SK-N-SH (cell line): ENCODE results near the gene ABCF3.

ENCODE experiments used
- ELF1 ChIP-seq: IDR thresholded peaks from 2 replicates; pipeline ENCODE4 v1.4.0; 2012
- FOSL2 ChIP-seq: IDR thresholded peaks from 2 replicates; pipeline ENCODE4 v1.4.0; 2012; ENCODE audit warnings: low read depth, mild to moderate bottlenecking, moderate library complexity, borderline replicate concordance
- JUND ChIP-seq: IDR thresholded peaks from 2 replicates; pipeline ENCODE4 v1.4.0; 2012
- NFIC ChIP-seq: IDR thresholded peaks from 2 replicates; pipeline ENCODE4 v1.4.0; 2012; ENCODE audit warnings: borderline replicate concordance
- POLR2AphosphoS5 ChIP-seq: IDR thresholded peaks from 2 replicates; pipeline ENCODE4 v1.6.1; 2012; ENCODE audit warnings: low read depth, low read length
- RFX5 ChIP-seq: IDR thresholded peaks from 2 replicates; pipeline ENCODE4 v1.6.1; 2012; ENCODE audit warnings: mild to moderate bottlenecking, improper control_type of control experiment, low read length
- SIN3A ChIP-seq: IDR thresholded peaks from 2 replicates; pipeline ENCODE4 v1.6.1; 2012; ENCODE audit warnings: low read depth, mild to moderate bottlenecking, low read length, moderate library complexity, borderline replicate concordance
- SMC3 ChIP-seq: IDR thresholded peaks from 2 replicates; pipeline ENCODE4 v1.6.1; 2012; ENCODE audit warnings: low read depth, low read length, improper control_type of control experiment
- TAF1 ChIP-seq: IDR thresholded peaks from 2 replicates; pipeline ENCODE4 v1.6.1; 2012; ENCODE audit warnings: low read depth, mild to moderate bottlenecking, low read length, moderate library complexity, borderline replicate concordance
- USF2 ChIP-seq: fragments of 150-350 bp; IDR thresholded peaks from 2 replicates; pipeline ENCODE4 v1.6.1; 2017; ENCODE audit warnings: antibody characterized with exemption, low read length, low read depth, borderline replicate concordance
- TF ChIP-seq, protein P1 (sequence below): fragments of 200-600 bp; sonication (generic); IDR thresholded peaks from 2 replicates; pipeline ENCODE4 v1.6.1; 2017; ENCODE audit warnings: antibody characterized with exemption, mild to moderate bottlenecking, moderate library complexity

DNA sequence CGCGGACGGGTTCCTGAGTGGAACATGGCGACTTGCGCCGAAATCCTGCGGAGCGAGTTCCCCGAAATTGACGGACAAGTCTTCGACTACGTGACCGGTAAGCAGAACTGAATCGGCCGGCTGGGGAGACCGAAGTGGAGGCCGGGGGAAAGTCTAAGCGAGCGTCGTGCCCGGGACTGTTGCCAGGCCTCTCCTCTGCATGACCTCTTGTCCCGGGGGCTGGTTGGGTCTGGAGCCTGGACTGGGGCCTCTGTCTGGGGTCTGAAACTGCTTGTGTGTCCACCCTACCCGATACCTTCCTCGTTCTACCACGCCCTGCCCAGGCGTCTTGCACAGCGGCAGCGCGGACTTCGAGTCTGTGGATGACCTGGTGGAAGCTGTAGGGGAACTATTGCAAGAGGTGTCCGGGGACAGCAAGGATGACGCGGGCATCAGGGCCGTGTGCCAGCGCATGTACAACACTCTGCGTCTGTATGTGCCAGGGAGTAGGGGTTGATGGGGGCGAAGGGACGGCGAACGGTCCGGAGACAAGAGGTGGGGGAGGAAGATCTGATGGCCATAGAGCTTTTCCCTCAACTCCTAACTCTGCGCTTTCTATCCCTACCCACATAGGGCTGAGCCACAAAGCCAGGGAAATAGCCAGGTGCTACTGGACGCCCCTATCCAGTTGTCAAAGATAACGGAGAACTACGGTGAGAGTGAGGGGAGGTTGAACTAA is at the start of gene ABCF3:
- TF ChIP-seq FOSL2 (no peak), RFX5 (no peak), JUND (no peak), SMC3 (0 out of 2 replicates have a peak, but pooled peaks have one; percentile 0), POLR2AphosphoS5 (peak; percentile 39; the same call in 1 of the 2 replicates), ELF1 (no peak), NFIC (no peak), TAF1 (peak; percentile 79), USF2 (no peak), SIN3A (no peak)
- TF ChIP-seq, protein P1, sequence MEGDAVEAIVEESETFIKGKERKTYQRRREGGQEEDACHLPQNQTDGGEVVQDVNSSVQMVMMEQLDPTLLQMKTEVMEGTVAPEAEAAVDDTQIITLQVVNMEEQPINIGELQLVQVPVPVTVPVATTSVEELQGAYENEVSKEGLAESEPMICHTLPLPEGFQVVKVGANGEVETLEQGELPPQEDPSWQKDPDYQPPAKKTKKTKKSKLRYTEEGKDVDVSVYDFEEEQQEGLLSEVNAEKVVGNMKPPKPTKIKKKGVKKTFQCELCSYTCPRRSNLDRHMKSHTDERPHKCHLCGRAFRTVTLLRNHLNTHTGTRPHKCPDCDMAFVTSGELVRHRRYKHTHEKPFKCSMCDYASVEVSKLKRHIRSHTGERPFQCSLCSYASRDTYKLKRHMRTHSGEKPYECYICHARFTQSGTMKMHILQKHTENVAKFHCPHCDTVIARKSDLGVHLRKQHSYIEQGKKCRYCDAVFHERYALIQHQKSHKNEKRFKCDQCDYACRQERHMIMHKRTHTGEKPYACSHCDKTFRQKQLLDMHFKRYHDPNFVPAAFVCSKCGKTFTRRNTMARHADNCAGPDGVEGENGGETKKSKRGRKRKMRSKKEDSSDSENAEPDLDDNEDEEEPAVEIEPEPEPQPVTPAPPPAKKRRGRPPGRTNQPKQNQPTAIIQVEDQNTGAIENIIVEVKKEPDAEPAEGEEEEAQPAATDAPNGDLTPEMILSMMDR = no peak
